Kidney tubule cell (primary cell): ENCODE results near the gene SOX6.

Experiments used
- DNase-seq: peaks from one replicate; pipeline ENCODE4 v3.0.0-alpha.2; 2018; ENCODE audit warnings: low spot score

Gene SOX6

DNA sequence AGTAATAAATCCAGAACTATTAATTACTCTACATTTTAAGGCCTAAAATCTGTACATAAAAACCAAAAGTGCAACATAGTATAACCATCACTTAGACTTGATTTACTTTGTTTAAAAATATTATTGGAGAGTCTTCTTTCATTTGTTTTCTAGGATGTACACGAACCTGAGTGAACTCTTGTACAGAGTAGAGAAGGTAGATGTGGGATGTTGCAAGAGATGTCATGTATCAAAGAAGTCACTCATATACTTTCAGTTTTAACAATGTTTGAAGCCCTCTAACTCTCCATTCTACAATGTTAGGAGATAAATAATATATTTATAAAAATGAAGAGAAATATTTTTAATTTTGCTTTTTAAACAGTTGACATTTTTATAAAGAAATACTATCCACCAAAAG, 38.6 kb downstream of the SOX6 start:
- no peak for DNase-seq

DNA sequence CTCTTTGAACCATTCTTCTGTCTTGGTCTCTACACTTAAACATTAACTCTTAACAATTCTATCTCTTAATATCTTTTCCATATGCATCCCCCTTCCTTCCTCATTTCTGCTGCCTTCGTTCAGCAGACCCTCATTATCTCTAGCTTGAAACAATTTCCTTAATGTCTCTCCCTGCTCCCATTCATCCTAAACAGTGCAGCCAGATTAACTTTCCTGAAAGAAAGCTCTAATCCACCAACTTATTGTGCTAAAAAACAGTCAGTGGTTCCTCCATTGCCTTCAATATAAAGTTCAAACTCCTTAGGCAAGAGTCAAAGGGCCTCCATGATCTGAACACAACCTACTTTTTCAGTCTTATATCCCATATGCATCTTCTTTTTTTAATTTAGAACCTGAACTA, 42.5 kb downstream of the SOX6 start:
- no peak for DNase-seq

DNA sequence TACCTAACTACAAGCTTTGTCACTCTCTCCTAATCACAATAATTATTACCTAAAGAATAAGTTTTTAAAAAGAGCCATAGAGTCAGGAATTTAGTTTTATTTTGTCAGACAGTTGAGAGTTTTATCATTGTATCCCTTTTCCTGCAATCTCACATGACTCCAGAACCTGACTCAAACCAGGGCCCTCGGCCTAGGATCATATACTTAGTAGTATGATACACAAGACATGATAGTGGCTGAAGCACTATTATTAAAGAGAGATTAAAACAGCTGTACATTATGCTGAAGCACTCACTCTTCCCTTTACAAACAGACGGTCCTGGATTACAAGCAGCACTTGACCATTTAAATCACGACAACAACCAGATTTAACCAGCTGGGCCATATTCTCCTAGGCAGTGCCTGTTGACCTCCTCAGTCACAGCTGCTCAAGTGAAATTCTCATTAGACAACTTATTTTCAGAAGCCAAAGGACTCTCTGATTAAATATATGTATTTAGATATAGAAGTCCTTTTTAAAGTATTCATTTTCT, 44.0 kb downstream of the SOX6 start:
- DNase-seq, result no peak

DNA sequence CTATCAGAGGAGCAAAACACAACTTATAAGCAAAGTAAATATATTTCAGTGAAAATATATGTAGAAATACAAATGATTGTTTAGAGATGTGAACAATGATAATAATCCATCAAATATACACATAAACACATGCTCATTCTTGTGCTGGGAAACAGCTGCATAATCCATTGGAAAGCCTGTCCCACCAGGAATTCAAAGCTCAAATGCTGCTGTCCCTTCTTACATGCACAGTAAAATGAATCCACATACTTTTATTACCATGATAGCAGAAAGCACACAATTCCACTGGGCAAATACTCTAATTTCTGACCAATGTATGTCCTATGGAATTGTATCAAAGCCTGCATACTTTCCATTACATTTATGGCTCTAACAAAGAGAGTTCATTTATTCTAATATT, 44.5 kb downstream of the SOX6 start:
- no peak for DNase-seq

DNA sequence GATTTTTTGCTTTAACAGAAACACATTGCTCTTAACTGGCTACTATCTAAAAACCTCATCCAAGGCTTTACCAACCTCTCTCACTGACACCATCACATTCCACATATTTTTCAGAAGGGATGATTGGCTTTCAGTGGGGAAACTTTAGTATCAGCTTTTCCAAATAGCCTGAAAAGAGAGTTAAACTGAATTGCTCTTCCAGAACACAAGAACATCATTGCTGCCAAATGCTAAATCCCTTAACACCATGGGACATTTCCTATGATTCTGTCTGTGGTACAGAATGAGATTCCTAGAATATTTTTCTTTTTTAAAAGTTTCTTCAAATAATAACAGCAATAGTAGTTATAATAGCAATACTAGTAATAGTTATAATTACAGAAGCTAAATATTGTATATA, 45.4 kb downstream of the SOX6 start:
- DNase-seq, result no peak

DNA sequence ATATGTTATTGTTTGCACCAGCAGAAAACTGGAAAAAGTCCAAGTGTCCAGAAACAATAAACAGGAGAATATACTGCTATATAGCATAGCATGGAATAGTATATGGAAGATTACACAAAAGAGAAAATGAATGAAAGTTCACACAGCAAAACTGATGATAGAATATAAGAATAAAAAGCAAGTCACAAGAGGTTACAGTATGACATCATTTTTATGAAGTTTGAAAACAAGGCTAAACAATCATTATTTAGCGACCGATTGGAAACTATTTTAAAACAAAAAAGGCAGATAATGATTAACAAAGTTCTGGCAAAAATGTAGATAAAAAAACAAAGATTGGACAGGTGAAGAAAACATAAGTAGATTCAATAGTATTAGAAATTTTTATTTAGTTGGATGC, 47.1 kb downstream of the SOX6 start:
- no peak for DNase-seq

DNA sequence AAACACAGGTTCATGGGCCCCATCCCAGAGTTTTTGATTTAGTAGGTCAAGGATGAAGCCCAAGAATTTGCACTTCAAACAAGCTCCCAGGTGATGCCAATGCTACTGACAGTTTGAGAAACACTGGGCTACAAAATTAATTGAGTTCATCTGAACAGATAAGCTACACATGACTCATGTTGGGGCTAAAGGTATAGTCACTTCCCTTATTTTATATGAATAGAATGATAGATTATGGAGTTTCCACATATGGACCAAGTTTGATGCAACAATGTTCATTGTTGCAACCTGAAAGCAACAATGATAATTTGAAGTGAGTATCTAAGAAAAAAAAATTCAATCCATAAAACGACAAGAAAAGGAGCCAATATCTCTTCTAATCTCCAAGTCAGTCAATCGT, 54.9 kb downstream of the SOX6 start:
- DNase-seq, result no peak

DNA sequence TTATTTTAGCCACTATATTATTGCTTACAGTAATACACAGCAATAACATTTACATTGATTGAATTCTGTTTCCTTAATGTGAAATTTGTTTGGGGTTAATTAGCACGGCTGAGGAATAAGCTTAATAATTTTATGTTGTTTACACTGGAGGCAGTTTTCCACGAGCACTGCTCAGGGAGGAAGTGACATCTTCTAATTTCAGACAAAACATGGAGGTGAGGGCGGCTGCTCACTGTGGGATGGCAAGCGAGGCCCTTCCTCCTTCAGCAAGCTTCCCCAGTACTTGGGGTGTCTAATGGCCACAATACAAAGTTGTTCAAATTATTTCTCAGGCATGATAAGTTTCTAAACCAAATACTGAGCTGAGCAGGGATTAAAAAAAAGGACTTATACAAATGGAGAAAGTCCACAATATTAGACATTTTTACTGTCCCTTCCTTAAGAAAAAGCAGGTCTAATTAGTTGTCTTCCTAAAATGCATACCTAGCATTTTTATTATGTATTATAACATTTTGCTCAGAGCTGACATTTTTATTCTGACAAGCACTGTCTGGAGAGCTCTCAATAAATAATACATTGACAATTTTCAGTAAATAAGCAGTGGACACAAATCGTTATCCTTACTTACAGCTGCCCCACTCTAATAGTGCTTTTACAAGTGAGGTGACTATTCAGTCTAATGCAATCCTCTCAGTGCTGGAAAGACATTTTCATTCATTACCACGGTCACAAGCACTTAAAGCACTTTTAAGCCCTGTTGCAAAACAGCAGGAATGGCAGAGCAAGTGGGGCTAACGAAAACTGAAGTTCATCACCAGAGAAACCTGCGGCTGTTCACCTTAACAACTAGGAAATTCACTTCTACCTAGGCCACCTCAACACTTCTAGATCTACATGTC, 56.2 kb downstream of the SOX6 start:
- no peak for DNase-seq

DNA sequence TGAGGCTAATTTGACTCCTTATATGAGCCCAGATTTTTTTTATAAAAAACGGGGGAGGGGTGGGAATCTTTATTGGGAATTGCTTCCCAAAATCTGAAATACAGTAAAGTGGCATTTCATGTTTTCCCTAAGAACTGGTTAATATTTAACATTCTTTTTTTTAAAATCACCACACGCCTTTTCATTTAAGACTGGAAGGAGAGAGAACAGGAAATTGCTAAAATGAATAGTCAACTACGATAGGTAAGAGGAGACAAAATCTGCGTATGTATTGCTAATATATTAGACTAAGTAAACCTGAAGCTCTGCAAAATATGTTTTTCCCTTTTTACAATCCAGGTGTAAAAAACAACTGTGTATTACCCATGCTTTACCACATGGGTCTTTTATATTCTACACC, 57.0 kb downstream of the SOX6 start:
- peak; percentile 8 for DNase-seq

DNA sequence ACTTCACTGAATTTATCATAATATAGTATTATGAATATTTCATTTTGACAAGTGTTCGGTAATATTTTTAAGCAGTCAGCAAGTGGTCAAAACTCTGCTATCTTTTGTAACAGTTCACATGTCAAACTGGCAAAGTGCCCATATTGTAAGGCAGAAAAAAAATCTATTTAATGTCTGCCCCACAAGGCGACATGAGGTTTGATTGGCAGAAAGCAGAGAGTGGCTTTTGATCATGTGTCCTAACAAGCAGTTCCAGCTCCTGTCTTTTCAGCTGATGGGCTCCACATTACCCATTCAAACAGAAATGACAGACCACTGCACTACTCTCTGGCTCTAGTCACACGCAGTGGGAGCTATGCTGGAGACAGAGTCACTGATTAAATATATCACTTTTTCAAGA, 59.0 kb downstream of the SOX6 start:
- DNase-seq, result no peak

DNA sequence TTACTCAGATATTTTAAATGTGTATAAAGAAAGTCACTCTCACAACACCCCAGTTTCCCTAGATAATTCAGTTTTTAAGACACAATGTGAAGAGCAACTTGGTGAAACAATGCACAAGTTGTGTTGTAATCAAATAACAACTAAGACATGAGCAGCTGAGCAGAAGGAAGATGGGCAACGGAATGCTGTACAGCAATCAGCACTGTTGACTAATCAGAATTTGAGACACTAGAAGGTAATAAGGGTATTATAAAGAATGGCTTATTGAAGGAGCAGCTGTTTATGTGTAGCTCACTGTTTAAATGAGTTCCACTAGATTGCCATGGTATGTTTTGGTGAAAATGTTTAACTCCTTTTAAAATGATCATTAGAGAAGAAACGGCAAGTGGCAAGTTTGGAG, 60.1 kb downstream of the SOX6 start:
- no peak for DNase-seq

DNA sequence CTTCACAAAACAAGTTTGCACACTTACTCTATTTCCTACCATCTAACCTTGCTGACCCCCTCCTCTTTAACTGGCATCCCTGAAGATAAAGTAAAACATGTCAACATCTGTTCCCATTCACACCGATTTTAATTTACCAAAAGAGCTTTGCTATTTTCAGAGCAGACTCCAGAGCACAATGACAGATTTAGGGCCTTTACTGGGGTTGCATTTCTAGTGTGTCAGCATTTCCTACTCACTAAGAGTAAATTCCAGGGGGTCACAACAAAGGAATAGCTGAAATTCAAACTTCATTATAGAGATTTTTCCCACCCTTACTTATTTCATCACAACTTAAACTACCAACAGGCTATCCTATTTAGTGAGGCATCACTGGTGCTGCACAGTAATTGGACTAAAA, 60.8 kb downstream of the SOX6 start:
- DNase-seq, result no peak

DNA sequence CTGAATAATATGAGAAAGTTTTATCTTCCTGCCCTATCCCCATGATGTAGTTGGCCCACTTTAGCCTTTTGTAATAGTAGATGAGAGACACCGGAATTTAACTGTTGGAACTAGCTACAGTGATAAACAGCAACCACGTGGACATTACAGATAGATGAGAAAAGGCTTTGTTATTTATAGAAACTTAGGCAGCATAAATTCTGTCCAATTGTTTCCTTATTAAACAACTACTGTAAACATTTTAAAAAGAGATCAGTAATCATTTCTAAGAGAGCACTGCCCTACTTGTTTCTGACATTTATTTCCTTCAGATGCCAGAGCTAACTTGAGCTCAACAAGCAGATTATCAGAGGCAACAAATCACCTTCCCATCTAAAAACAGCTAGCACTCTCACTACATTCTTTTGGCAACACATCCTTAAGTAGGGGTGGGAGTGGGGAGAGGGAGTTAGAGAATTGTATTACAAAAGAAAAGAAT, 63.1 kb downstream of the SOX6 start:
- DNase-seq, result no peak

DNA sequence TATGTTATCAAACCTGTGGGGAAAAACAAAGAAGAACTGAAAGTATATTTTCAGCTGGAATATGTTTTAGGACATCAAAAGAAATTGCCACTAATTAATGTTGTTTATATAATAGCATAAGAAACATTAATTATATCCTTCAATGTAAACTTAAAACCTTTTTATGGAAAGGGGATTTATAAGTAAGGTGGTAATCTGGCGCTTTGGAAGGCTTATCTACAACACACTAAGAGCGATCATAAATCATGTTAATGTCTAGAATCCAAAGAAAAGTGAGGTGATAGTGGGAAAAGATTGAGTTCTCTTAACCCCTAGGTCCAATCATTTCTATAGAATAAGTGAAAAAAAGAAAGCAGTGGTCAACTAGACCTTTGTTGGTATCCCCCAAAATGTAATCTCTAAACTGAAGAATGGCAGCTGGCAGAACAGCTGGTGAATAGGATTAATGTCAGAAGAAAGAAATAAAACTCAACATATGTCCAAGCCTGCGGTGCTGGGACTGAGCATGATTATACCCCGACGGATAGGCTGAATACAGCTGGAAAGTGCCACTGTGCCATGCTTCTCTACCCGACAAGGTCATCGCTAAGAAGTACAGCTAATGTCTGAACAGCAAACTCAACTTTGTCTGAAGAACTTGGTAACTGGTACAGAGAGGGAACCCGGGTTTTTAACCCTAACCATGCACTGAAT, 64.0 kb downstream of the SOX6 start:
- no peak for DNase-seq

DNA sequence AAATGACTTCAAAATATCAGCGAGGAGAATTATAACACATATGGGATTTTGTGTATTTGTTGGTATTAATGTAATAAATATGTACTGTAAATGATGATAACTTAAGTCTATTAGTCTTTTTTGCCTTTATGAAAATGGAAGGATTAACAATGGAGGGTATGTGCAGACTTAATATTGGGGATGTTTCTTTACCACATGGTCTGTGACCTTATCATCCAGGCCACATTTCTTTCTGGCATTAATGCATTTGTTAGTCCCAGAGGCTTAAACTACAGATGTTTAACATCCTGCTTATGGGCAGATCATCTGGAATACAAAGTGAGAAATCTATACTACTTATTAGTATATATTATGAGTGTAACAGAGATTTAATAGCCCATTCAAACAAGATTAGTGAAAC, 64.6 kb downstream of the SOX6 start:
- DNase-seq, result no peak

DNA sequence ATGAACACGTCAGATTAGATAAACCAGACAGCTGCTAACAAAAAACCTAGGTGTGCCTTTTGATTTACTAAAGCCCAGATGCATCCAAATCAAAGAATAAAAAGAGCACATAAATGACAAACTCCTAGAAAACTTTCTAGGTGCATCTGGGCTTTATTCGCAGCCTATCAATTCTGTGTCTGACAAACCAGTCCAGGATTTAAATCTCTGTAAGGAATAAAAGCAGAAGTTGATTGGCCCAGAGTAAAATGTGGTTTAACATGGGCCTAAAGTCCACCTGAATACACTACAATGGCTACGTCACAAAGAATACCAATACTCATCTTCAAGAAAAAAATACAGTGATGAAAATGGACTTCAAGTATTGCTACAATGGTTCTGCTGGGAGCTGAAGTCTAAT, 66.8 kb downstream of the SOX6 start:
- no peak for DNase-seq

DNA sequence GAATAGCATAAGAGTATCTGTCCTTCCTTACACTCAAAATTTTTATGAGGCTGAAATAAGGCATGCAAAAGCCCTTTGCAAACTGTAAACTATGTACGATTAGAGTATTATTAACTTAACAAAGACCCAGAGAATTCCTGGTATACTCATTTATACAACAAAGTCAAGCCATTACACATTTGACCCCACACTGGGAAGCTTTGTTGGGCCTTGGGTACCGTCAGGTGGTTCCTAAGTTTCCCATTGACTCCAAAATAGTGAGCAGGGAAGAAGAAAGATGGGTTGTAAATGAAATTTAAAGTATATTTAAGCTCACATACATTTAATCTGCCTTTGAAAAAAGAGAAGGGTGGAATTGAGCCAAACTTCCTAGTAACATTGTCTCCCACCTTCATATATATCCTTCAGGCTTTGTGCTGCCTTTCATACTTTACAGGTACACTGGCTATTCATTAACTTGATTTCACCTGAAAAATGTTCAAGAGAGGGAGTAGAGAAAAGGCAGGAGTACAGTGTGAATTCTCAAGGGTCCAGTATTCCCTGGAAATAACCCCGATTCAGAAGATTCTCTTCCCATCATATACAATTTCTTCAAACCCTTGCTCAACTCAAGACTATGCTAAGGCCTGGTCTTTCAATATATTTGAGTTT, 68.6 kb downstream of the SOX6 start:
- no peak for DNase-seq

DNA sequence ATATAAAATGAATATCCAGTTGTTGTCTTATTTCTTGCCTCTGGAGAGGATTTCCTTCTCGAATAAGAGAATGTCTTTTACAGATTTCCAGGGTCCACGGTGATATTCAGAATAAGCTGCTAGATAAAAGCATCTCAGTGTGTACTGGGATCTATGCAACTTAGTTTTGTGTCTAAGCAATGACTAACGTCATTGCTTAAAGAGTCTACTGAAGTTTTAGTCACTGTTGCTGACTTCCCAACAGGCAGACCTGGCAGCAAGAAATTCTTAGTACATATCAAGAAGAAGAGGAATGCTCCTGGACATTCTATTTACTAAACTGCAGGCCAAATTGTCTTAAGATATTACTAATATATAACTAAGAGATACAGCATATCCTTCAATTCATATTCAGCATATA, 70.3 kb downstream of the SOX6 start:
- DNase-seq, result no peak

DNA sequence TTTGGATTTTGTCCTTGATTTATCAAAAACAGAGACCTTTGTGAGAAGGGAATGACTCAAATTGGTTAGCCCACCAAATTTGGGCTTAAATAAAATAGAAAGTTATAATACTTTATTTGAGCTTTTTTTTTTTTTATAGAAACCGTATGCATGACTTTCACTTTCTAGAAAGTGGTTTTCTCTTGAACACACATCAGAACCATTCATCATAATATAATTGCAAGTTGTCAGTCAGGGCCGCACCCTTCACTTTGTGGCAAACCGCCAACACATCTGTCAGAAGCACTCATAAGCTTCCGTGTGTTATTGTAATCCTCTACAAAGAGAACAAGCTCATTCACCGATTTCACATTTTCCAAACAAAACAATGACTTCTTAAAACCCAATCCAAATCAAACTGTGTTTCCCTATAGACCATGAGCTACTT, 76.1 kb downstream of the SOX6 start:
- no peak for DNase-seq

DNA sequence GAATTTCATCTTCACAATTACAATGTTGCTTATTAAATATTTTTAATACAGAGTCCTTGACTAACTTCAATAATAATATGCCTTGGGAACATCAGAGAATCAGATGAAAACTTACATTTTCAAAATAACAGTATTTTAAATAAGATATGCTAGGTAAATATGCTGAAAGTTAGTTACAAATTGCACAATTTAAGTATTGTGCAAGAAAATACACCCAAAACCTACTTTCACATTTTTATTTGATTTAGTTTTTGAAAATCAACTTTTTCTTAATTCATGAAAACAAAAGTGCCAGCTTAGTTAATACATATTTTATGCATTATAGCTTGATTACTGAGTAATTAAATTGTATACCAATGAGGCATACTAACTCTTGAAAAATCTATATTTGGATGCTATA, 76.8 kb downstream of the SOX6 start:
- no peak for DNase-seq

DNA sequence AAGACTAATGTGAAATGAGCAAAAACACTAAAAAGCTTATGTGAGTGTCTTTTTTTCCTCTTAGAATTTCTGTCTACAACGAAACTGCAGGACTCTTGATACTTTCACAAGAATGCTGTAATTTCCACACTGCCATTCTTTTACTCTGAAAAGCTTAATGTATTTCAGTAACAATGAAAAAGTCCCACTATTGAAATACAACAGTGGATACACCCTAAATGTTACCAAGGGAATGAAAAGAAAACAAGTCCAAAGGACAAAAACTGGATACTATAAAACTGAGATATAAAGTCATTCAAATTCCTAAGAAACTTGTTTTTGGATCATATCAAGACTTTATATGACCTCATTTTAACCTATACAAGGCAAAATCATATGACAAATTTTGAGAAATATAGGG, 77.4 kb downstream of the SOX6 start:
- DNase-seq, result no peak

DNA sequence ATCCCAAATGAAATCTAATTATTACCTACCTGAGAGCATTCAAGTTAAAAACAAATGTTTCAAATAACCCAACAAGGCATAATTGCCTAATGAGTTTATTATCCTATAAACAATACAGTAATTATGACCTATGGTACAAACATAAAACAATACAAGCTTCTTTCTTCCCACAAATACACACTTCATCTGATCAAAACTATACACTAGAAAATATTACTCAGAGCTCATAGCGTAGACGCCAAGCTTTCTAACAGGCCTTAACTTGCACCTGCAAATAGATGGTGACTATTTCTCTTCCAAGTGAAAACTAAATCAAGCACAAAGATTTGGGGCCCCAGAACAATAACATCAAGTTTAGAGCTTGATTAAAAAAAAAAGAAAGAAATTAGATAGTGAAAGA, 78.1 kb downstream of the SOX6 start:
- DNase-seq, result no peak

DNA sequence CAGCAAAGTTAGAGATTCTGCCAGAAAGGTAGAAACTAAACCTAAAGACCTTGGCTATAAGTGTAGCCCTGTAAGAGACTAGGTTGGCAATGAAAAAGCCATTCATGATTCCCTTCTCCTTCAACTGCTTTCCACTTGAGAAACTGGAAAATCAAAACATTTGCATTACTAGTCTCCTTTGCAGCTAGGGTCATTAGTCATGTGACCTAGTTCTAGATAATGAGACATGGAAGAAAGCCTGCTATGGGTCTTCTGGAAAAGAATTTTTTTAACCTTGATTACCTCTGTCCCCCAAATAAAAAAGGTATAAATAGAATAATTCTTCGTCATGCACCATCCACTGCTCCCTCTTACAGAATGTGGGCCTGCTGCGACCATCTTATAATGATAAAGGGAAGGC, 80.1 kb downstream of the SOX6 start:
- no peak for DNase-seq
